Smooth muscle cell (in vitro differentiated cells): ENCODE measurements around the gene RABL3. TPM values are rescaled to one million over a fixed set of nuclear protein-coding genes. Genes with fewer than 3 reads are reported as not detected.

Experiments used
- DNase-seq: peaks from one replicate; lab custom pipeline; 2025; ENCODE audit not compliant: unreplicated experiment; lab: John Stamatoyannopoulos, UW
- H2AFZ ChIP-seq: fragments of 200-600 bp; sonication (generic); 2 replicates; pipeline ENCODE4 v1.6.0; 2016; ENCODE audit warnings: antibody characterized with exemption, low read depth, mild to moderate bottlenecking
- H3F3A ChIP-seq: fragments of 200-600 bp; sonication (generic); 2 replicates; pipeline ENCODE4 v1.6.0; 2017; ENCODE audit warnings: antibody characterized with exemption, low read depth
- H3K27ac ChIP-seq: fragments of 200-600 bp; sonication (generic); 2 replicates; pipeline ENCODE4 v1.5.1; 2016; ENCODE audit warnings: low read depth, mild to moderate bottlenecking
- H3K27me3 ChIP-seq: fragments of 200-600 bp; sonication (generic); 2 replicates; pipeline ENCODE4 v1.6.1; 2016; ENCODE audit warnings: low read depth, mild to moderate bottlenecking
- H3K36me3 ChIP-seq: fragments of 200-600 bp; sonication (generic); 2 replicates; pipeline ENCODE4 v1.5.1; 2016; ENCODE audit warnings: low read depth
- H3K4me1 ChIP-seq: fragments of 200-600 bp; sonication (generic); 2 replicates; pipeline ENCODE4 v1.5.1; 2016; ENCODE audit warnings: low read depth
- H3K4me2 ChIP-seq: fragments of 200-600 bp; sonication (generic); 2 replicates; pipeline ENCODE4 v1.6.0; 2016; ENCODE audit warnings: mild to moderate bottlenecking
- H3K4me3 ChIP-seq: fragments of 200-600 bp; sonication (generic); 2 replicates; pipeline ENCODE4 v1.5.1; 2016; ENCODE audit warnings: mild to moderate bottlenecking
- H3K79me2 ChIP-seq: fragments of 200-600 bp; sonication (generic); 2 replicates; pipeline ENCODE4 v1.6.0; 2016; ENCODE audit warnings: low read depth, mild to moderate bottlenecking
- H3K9ac ChIP-seq: fragments of 200-600 bp; sonication (generic); 2 replicates; pipeline ENCODE4 v1.6.0; 2016; ENCODE audit warnings: low read depth
- H3K9me3 ChIP-seq: fragments of 200-600 bp; sonication (generic); replicated peaks from 2 replicates; pipeline ENCODE4 v1.5.1; 2016; ENCODE audit warnings: low read depth
- H4K20me1 ChIP-seq: fragments of 200-600 bp; sonication (generic); 2 replicates; pipeline ENCODE4 v1.6.0; 2016; ENCODE audit warnings: low read depth
- CTCF ChIP-seq: fragments of 200-600 bp; sonication (generic); IDR thresholded peaks from 2 replicates; pipeline ENCODE4 v1.5.1; 2017; ENCODE audit warnings: borderline replicate concordance, mild to moderate bottlenecking, antibody characterized with exemption; ENCODE audit not compliant: insufficient read depth, poor library complexity, severe bottlenecking
- WGBS: methylation state at CpG from one replicate; pipeline ENCODE4 v1.1.7; 2016; ENCODE audit warnings: low lambda C conversion rate; 5-methylcytosine and 5-hydroxymethylcytosine counted together
- polyA plus RNA-seq: library from polyadenylated mRNA; unstranded; fragments of >200 nt; fragmentation: Nextera tagmentation; extraction: Ambion mirVana; gene quantifications from 2 replicates; pipeline ENCODE4 v1.2.1, GENCODE V29; 2016
- total RNA-seq: library from RNA; depleted of rRNA; stranded (reverse); fragments of >200 nt; gene quantifications from 2 replicates; pipeline ENCODE4 v1.2.3, GENCODE V29; 2014

The RABL3 gene
- total and polyA plus RNA-seq, 2 experiments from 2014 or later, result 29.5 to 33.5 TPM

GRCh38 chr3:120780977-120781376 is 38.7 kb upstream of the RABL3 start:
- H3K27ac ChIP-seq, result peak overlapping the region; percentile 87
- H4K20me1 ChIP-seq, result no peaks in the 10 kb centered on the region
- peaks cover 16% of the 10 kb centered on the region for H3K79me2 ChIP-seq
- no peaks in the 10 kb centered on the region for H3K4me1 ChIP-seq
- no peaks in the 10 kb centered on the region for H3K9me3 ChIP-seq
- H3F3A ChIP-seq, result no peaks in the 10 kb centered on the region
- H3K4me2 ChIP-seq, result peak overlapping the region; percentile 80
- 50% methylated on average over 13 of the region's 13 CpGs for WGBS
- DNase-seq, result no peak
- no peak overlapping the region for H3K9ac ChIP-seq
- H3K27me3 ChIP-seq, result no peaks in the 10 kb centered on the region
- H3K4me3 ChIP-seq, result no peak overlapping the region
- H3K36me3 ChIP-seq, result peaks cover 10% of the 10 kb centered on the region
- no peak overlapping the region for H2AFZ ChIP-seq
- TF ChIP-seq CTCF, result no peak

- WGBS, result 94% methylated on average over 3 of the region's 3 CpGs
- H3K9me3 ChIP-seq, result no peaks in the 10 kb centered on the region
- no peaks in the 10 kb centered on the region for H4K20me1 ChIP-seq
- H3K4me3 ChIP-seq, result no peak overlapping the region
- no peaks in the 10 kb centered on the region for H3K27me3 ChIP-seq
- H3K4me2 ChIP-seq, result peak overlapping the region; percentile 73
- H2AFZ ChIP-seq, result no peak overlapping the region
- H3K79me2 ChIP-seq, result peaks cover 16% of the 10 kb centered on the region
- no peak overlapping the region for H3K9ac ChIP-seq
- TF ChIP-seq CTCF, result no peak
- peaks cover under 1% of the 10 kb centered on the region for H3K4me1 ChIP-seq
- H3F3A ChIP-seq, result no peaks in the 10 kb centered on the region
- DNase-seq, result no peak
- H3K36me3 ChIP-seq, result peaks cover 10% of the 10 kb centered on the region
- H3K27ac ChIP-seq, result peak overlapping the region; percentile 87
Measured at GRCh38 chr3:120778776-120779175, 36.5 kb upstream of the RABL3 start.

GRCh38 chr3:120775411-120775810 is 33.1 kb upstream of the RABL3 start:
- H3K4me2 ChIP-seq, result no peak overlapping the region
- no peaks in the 10 kb centered on the region for H3K9me3 ChIP-seq
- 69% methylated on average over 4 of the region's 4 CpGs for WGBS
- H3K27me3 ChIP-seq, result no peaks in the 10 kb centered on the region
- H3F3A ChIP-seq, result no peaks in the 10 kb centered on the region
- peaks cover 10% of the 10 kb centered on the region for H3K36me3 ChIP-seq
- no peak overlapping the region for H3K9ac ChIP-seq
- H3K4me3 ChIP-seq, result no peak overlapping the region
- no peaks in the 10 kb centered on the region for H4K20me1 ChIP-seq
- no peak for TF ChIP-seq CTCF
- H2AFZ ChIP-seq, result no peak overlapping the region
- peak overlapping the region; percentile 35 for H3K27ac ChIP-seq
- DNase-seq, result no peak
- peaks cover 7% of the 10 kb centered on the region for H3K79me2 ChIP-seq
- peaks cover 6% of the 10 kb centered on the region for H3K4me1 ChIP-seq

- peak overlapping the region; percentile 35 for H3K27ac ChIP-seq
- H3K36me3 ChIP-seq, result peaks cover 10% of the 10 kb centered on the region
- no peak for DNase-seq
- H3F3A ChIP-seq, result no peaks in the 10 kb centered on the region
- no peaks in the 10 kb centered on the region for H3K9me3 ChIP-seq
- H3K9ac ChIP-seq, result peak overlapping the region; percentile 8
- TF ChIP-seq CTCF, result no peak
- peaks cover 21% of the 10 kb centered on the region for H3K79me2 ChIP-seq
- no peak overlapping the region for H3K4me3 ChIP-seq
- no peaks in the 10 kb centered on the region for H3K27me3 ChIP-seq
- H3K4me1 ChIP-seq, result peaks cover 6% of the 10 kb centered on the region
- H4K20me1 ChIP-seq, result no peaks in the 10 kb centered on the region
- H2AFZ ChIP-seq, result no peak overlapping the region
- H3K4me2 ChIP-seq, result peak overlapping the region; percentile 44
Measured at GRCh38 chr3:120773932-120774331, 31.6 kb upstream of the RABL3 start.
